ENCODE results near the gene SSH2. TPM values are rescaled to one million over a fixed set of nuclear protein-coding genes. Genes with fewer than 3 reads are reported as not detected.

The SSH2 gene
- total RNA-seq, 1 donor from 2014 or later: 72.0 TPM

DNA sequence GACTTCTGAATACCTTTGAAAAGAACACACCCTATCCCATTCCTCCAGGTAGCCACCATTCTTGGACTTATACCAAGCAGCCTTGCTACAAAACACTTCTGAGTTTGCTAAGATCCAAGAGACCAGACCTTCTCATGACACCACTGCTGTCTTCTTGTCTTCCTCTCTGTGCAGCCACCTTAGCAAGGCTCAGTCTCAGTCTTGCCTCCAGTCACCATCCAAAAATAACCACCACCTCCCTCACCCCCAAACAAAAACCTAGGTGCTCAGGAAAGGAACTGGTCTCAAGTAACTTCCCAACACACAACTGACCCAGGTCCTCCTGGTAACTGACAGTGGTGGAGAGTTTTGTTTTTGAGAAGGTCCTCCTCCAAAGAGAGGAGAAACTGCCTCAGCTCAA, 216.4 kb downstream of the SSH2 start:
- TF ChIP-seq, protein P1, sequence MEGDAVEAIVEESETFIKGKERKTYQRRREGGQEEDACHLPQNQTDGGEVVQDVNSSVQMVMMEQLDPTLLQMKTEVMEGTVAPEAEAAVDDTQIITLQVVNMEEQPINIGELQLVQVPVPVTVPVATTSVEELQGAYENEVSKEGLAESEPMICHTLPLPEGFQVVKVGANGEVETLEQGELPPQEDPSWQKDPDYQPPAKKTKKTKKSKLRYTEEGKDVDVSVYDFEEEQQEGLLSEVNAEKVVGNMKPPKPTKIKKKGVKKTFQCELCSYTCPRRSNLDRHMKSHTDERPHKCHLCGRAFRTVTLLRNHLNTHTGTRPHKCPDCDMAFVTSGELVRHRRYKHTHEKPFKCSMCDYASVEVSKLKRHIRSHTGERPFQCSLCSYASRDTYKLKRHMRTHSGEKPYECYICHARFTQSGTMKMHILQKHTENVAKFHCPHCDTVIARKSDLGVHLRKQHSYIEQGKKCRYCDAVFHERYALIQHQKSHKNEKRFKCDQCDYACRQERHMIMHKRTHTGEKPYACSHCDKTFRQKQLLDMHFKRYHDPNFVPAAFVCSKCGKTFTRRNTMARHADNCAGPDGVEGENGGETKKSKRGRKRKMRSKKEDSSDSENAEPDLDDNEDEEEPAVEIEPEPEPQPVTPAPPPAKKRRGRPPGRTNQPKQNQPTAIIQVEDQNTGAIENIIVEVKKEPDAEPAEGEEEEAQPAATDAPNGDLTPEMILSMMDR (IDR thresholded peaks at IDR 0.05): no peak
- ATAC-seq (no peak), DNase-seq (no peak)
- H3K4me3 ChIP-seq: no peak overlapping the region
- intact Hi-C loops (cut with DNase I): no loop called here
- no peaks in the 10 kb centered on the region for H3K27me3 ChIP-seq
- no peaks in the 10 kb centered on the region for H3K9me3 ChIP-seq
- H3K27ac ChIP-seq: no peak overlapping the region
- H3K4me1 ChIP-seq: peaks cover 46% of the 10 kb centered on the region
- no peaks in the 10 kb centered on the region for H3K36me3 ChIP-seq

DNA sequence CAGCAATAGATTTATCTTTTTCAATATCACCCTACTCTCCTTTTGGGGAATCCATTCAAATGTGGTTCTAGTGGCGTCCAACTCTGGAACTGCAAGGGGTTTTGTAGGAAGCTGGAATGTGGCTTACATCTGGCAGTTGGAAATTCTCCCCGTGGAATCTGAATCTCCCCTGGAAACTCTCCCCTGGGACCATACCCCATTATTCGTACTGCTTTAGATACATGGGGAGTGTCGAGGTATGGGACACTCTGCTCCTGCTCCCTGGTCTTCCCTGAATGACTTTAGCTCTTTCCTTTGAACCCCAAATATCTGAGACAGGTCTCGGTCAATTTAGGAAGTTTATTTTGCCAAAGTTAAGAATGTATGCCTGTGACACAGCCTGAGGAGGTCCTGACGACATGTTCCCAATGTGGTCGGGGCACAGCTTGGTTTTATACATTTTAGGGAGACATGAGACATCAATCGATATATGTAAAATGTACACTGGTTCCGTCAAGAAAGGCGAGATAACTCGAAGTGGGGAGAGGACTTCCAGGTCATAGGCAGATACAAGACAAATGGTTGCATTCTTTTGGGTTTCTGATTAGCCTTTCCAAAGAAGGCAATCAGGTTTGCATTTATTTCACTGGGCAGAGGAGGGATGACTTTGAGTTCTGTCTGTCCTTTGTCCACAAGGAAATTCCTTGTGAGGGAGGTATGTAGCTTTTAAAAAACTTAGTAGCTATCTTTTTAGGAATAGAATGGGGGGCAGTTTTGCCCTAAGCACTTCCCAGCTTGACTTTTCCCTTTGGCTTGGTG, 218.2 kb downstream of the SSH2 start:
- no peak overlapping the region for H3K4me3 ChIP-seq
- intact Hi-C loops (cut with DNase I): no loop called here
- DNase-seq: no peak

DNA sequence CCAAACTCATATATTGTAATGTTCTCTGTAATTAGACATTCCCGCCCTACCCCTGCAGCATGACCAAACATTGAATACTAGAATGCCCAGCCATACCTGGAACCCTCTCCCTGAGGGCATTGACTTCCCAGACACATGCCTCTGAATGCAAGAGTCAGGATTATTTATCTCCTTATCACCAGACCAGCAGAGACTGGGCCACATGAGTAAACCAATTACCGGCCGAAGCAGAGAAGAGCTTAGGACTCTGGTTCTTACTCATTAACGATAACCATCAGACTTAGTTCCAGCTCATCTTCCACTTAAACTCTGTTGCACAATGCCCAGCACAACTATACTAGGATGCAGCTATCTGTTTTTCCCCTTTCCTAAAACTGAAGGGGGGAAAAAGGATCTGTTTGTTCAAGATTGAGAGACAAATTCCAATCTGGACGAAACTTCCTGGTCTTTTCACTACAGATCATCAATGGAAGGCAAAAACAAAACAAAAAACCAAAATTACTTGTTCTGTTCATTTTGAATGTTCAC, 219.1 kb downstream of the SSH2 start:
- TF ChIP-seq, protein P1 (IDR thresholded peaks at IDR 0.05): no peak
- Histone ChIP-seq H3K27ac (peak overlapping the region; percentile 52), H3K4me3 (no peak overlapping the region), H3K27me3 (no peaks in the 10 kb centered on the region), H3K36me3 (no peaks in the 10 kb centered on the region), H3K9me3 (no peaks in the 10 kb centered on the region), H3K4me1 (peaks cover 57% of the 10 kb centered on the region)
- no peak for ATAC-seq
- intact Hi-C loops (cut with DNase I): no loop called here
- no peak for DNase-seq

More for the DNA sequence above, 218.2 kb downstream of the SSH2 start:
- H3K27ac ChIP-seq: peak overlapping the region; percentile 52
- ATAC-seq: no peak
- H3K9me3 ChIP-seq: no peaks in the 10 kb centered on the region
- TF ChIP-seq, protein P1 (IDR thresholded peaks at IDR 0.05): no peak
- no peaks in the 10 kb centered on the region for H3K27me3 ChIP-seq
- no peaks in the 10 kb centered on the region for H3K36me3 ChIP-seq
- H3K4me1 ChIP-seq: peaks cover 57% of the 10 kb centered on the region

DNA sequence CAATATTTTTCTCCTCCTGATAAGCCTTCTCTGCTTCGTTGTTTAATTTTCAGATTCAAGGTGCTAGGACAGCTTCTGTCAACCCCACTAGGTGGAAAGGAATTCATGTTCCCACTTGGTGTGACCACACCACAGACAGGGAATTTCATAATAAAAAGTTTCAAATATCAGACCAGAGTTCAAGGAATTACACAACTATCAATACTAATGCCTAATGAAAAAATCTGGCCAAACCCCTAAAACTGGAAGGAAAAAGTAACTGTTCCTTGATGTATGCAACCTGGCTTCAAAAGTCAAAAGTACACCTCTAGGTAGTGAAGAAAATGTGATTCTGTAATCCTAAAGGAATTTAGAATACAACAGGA, 219.5 kb downstream of the SSH2 start:
- Histone ChIP-seq H3K4me3 (no peak overlapping the region), H3K27ac (peak overlapping the region; percentile 52), H3K27me3 (no peaks in the 10 kb centered on the region), H3K9me3 (no peaks in the 10 kb centered on the region), H3K36me3 (no peaks in the 10 kb centered on the region), H3K4me1 (peaks cover 58% of the 10 kb centered on the region)
- TF ChIP-seq, protein P1 (IDR thresholded peaks at IDR 0.05): no peak
- intact Hi-C loops (cut with DNase I): no loop called here
- DNase-seq (no peak), ATAC-seq (peak; percentile 8)

DNA sequence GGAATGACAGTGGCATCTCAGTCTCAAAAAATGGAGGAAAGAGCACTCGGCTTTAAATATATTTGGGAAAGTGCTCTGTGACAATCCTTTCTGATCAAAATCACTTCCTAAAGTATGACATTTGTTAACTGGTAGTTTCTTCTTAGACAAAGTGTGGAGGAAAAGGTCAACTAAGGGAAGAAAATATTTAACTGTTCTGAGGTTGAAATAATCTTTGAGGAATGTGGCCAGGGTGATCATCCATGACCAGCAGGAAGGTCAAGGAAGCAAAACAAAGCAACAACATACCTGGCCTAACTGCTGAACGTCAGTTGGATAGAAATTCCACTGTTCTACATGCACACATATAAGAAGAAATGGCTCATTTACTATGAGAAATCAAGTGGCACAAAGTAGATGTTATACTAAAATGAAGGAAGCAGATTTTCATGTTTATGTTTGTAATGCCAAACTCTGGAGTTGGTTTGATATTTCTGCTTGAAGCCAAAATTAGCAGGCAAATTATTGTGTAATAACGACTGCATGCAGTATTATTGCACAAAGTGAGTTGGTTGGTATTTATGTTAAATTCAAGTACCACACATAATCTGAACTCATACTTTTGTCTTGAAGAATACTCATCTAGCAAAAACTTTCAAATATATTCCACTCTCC, 220.0 kb downstream of the SSH2 start:
- TF ChIP-seq, protein P1 (IDR thresholded peaks at IDR 0.05): no peak
- intact Hi-C loops (cut with DNase I): no loop called here
- Histone ChIP-seq H3K4me1 (peaks cover 60% of the 10 kb centered on the region), H3K27me3 (no peaks in the 10 kb centered on the region), H3K36me3 (no peaks in the 10 kb centered on the region), H3K9me3 (no peaks in the 10 kb centered on the region), H3K4me3 (no peak overlapping the region), H3K27ac (peak overlapping the region; percentile 52)
- no peak for ATAC-seq
- no peak for DNase-seq
